HFFc6 (cell line): ENCODE results near the gene CGNL1. TPM values are rescaled to one million over a fixed set of nuclear protein-coding genes. Genes with fewer than 3 reads are reported as not detected.

Source experiments
- DNase-seq: peaks from one replicate; pipeline ENCODE4 v3.0.0-alpha.2; 2018
- H3K27ac Mint-ChIP-seq: 2 replicates; pipeline ENCODE4 v1.8.0; 2020; ENCODE audit warnings: mild to moderate bottlenecking, mixed read lengths
- H3K27me3 Mint-ChIP-seq: 2 replicates; pipeline ENCODE4 v1.8.0; 2021; ENCODE audit warnings: mild to moderate bottlenecking, moderate library complexity, mixed read lengths; ENCODE audit not compliant: insufficient read depth
- H3K36me3 Mint-ChIP-seq: 2 replicates; pipeline ENCODE4 v1.8.0; 2021; ENCODE audit warnings: low read depth, mixed read lengths
- H3K4me1 Mint-ChIP-seq: 2 replicates; pipeline ENCODE4 v1.8.0; 2020; ENCODE audit warnings: low read depth, mixed read lengths
- H3K4me3 Mint-ChIP-seq: 2 replicates; pipeline ENCODE4 v1.8.0; 2020; ENCODE audit warnings: mild to moderate bottlenecking, moderate library complexity, mixed read lengths
- H3K9me3 Mint-ChIP-seq: 2 replicates; pipeline ENCODE4 v1.8.0; 2020; ENCODE audit warnings: mild to moderate bottlenecking, mixed read lengths
- CTCF ChIP-seq: fragments of 200-600 bp; sonication (generic); IDR thresholded peaks from 2 replicates; pipeline ENCODE4 v1.5.0; 2021; ENCODE audit warnings: antibody characterized with exemption, mild to moderate bottlenecking
- total RNA-seq, 6 experiments: library from RNA; stranded (reverse); fragmentation: NEBNext Ultra II Directional; extraction: Animal tissue kit (Norgen Biotek cat#: 25700); gene quantifications; 2 replicates in 1 of 6; 3 replicates in 5 of 6; pipeline ENCODE4 v1.2.3, GENCODE V29; 2021

Gene CGNL1
- total RNA-seq, 6 experiments from 2014 or later, result 0.05 to 0.20 (median 0.10) TPM; not detected in 2

- H3K36me3 Mint-ChIP-seq, result no peaks in the 10 kb centered on the region
- TF ChIP-seq CTCF, result no peak
- H3K27me3 Mint-ChIP-seq, result peaks cover 4% of the 10 kb centered on the region; the same call in 1 of the 2 replicates
- no peak for DNase-seq
- H3K4me1 Mint-ChIP-seq, result peaks cover 33% of the 10 kb centered on the region
- no peak overlapping the region for H3K27ac Mint-ChIP-seq
- H3K9me3 Mint-ChIP-seq, result no peaks in the 10 kb centered on the region
- no peak overlapping the region for H3K4me3 Mint-ChIP-seq
Observed at GRCh38 chr15:57489122-57489521, 112.8 kb downstream of the CGNL1 start.

- no peak for DNase-seq
- H3K9me3 Mint-ChIP-seq, result no peaks in the 10 kb centered on the region
- H3K4me1 Mint-ChIP-seq, result peaks cover 7% of the 10 kb centered on the region
- H3K27ac Mint-ChIP-seq, result no peak overlapping the region
- no peak overlapping the region for H3K4me3 Mint-ChIP-seq
- no peaks in the 10 kb centered on the region for H3K36me3 Mint-ChIP-seq
- TF ChIP-seq CTCF, result no peak
- H3K27me3 Mint-ChIP-seq, result peaks cover 4% of the 10 kb centered on the region
Observed at GRCh38 chr15:57493351-57493750, 117.0 kb downstream of the CGNL1 start.

- no peak for TF ChIP-seq CTCF
- Mint-ChIP-seq H3K9me3 (no peaks in the 10 kb centered on the region), H3K27me3 (peaks cover 4% of the 10 kb centered on the region), H3K27ac (no peak overlapping the region), H3K4me1 (peaks cover 7% of the 10 kb centered on the region), H3K4me3 (no peak overlapping the region), H3K36me3 (no peaks in the 10 kb centered on the region)
- DNase-seq, result no peak
Observed at GRCh38 chr15:57494581-57494980, 118.3 kb downstream of the CGNL1 start.

GRCh38 chr15:57495041-57495440 is 118.7 kb downstream of the CGNL1 start:
- TF ChIP-seq CTCF, result no peak
- Mint-ChIP-seq H3K4me1 (peaks cover 7% of the 10 kb centered on the region), H3K27ac (no peak overlapping the region), H3K9me3 (no peaks in the 10 kb centered on the region), H3K4me3 (no peak overlapping the region), H3K36me3 (no peaks in the 10 kb centered on the region), H3K27me3 (peaks cover 6% of the 10 kb centered on the region)
- DNase-seq, result no peak

GRCh38 chr15:57495554-57496165 is 119.4 kb downstream of the CGNL1 start:
- DNase-seq, result no peak
- Mint-ChIP-seq H3K9me3 (no peaks in the 10 kb centered on the region), H3K36me3 (no peaks in the 10 kb centered on the region), H3K4me1 (peaks cover 7% of the 10 kb centered on the region), H3K4me3 (no peak overlapping the region), H3K27ac (no peak overlapping the region), H3K27me3 (peaks cover 6% of the 10 kb centered on the region)
- TF ChIP-seq CTCF, result no peak

- H3K4me3 Mint-ChIP-seq, result no peak overlapping the region
Observed at GRCh38 chr15:57496594-57496945, 120.3 kb downstream of the CGNL1 start.

More at GRCh38 chr15:57496594-57496945, 120.3 kb downstream of the CGNL1 start:
- no peak for DNase-seq
- H3K4me1 Mint-ChIP-seq, result peaks cover 15% of the 10 kb centered on the region
- H3K36me3 Mint-ChIP-seq, result no peaks in the 10 kb centered on the region
- H3K27ac Mint-ChIP-seq, result no peak overlapping the region
- no peaks in the 10 kb centered on the region for H3K9me3 Mint-ChIP-seq
- TF ChIP-seq CTCF, result no peak
- peaks cover 5% of the 10 kb centered on the region for H3K27me3 Mint-ChIP-seq
